Kidney (tissue), 14 donors: Measurements from ENCODE around the gene EHMT2. TPM values are rescaled to one million over a fixed set of nuclear protein-coding genes. Genes with fewer than 3 reads are reported as not detected.
"Not testable (repeated sequence)": the region's sequence is repeated elsewhere in the genome, so short reads cannot be mapped to it uniquely, and the experiment has no call there.

Source experiments
- DNase-seq, 5 donors: peaks; one replicate each; pipeline ENCODE4 v3.0.0-alpha.2; 2013 to 2020
- FAIRE-seq: peaks from 2 replicates; lab custom pipeline; 2012; peaks lifted over from hg19 to GRCh38; lab: Jason Lieb, UNC
- H3K27ac ChIP-seq, 2 donors: one replicate each; pipeline ENCODE4 v1.7.0; 2013; ENCODE audit warnings: low read depth in 2 of 2, low read length in 2 of 2, inconsistent platforms in 1 of 2
- H3K27me3 ChIP-seq: one replicate; pipeline ENCODE4 v1.7.1; 2013; ENCODE audit warnings: low read length, inconsistent platforms; ENCODE audit not compliant: control insufficient read depth, insufficient read depth
- H3K36me3 ChIP-seq, 3 donors: one replicate each; pipeline versions ENCODE4 v1.7.0 to v1.7.1; 2013; ENCODE audit warnings: low read length in 3 of 3, control low read depth in 1 of 3, inconsistent platforms in 1 of 3; ENCODE audit not compliant: insufficient read depth in 3 of 3, control insufficient read depth in 2 of 3
- H3K4me1 ChIP-seq, 3 donors: one replicate each; pipeline versions ENCODE4 v1.7.0 to v1.7.1; 2013; ENCODE audit warnings: low read length in 3 of 3, inconsistent platforms in 1 of 3, low read depth in 1 of 3; ENCODE audit not compliant: control insufficient read depth in 2 of 3, insufficient read depth in 2 of 3
- H3K4me3 ChIP-seq, 3 donors: one replicate each; pipeline versions ENCODE4 v1.7.0 to v1.8.1; 2013; ENCODE audit warnings: low read length in 3 of 3, control low read depth in 1 of 3, inconsistent platforms in 1 of 3
- H3K9ac ChIP-seq, 3 donors: one replicate each; pipeline versions ENCODE4 v1.7.0 to v1.7.1; 2013; ENCODE audit warnings: low read length in 3 of 3, control low read depth in 1 of 3, inconsistent platforms in 1 of 3
- H3K9me3 ChIP-seq, 3 donors: one replicate each; pipeline versions ENCODE4 v1.7.0 to v1.7.1; 2013; ENCODE audit warnings: low read length in 3 of 3, control low read depth in 1 of 3, inconsistent platforms in 1 of 3; ENCODE audit not compliant: control insufficient read depth in 2 of 3, insufficient read depth in 1 of 3
- intact Hi-C: fragments of 100-400 bp; cut with DNase I; formaldehyde crosslinking; loops from one replicate; pipeline ENCODE4 v1.11.1; 2022
- polyA plus RNA-seq: library from polyadenylated mRNA; stranded (reverse); fragments of 350-450 nt; fragmentation: Illumina TruSeq; extraction: RNeasy Lipid Tissue Mini Kit (QIAGEN cat#74804); gene quantifications from one replicate; pipeline ENCODE4 v1.2.3, GENCODE V29; 2014; ENCODE audit warnings: low read depth, low replicate concordance; ENCODE audit not compliant: insufficient read depth
- total RNA-seq: library from RNA; stranded (reverse); fragmentation: NEBNext Ultra II Directional; extraction: Animal tissue kit (Norgen Biotek cat#: 25700); gene quantifications from one replicate; pipeline ENCODE4 v1.2.1, GENCODE V29; 2021
- TF ChIP-seq, protein P1 (sequence below): IDR thresholded peaks from 3 replicates; pipeline ENCODE4 v1.5.1; 2012; ENCODE audit warnings: mild to moderate bottlenecking, moderate library complexity, borderline replicate concordance; ENCODE audit not compliant: insufficient read depth; ENCODE audit errors: extremely low read depth
- donor health status: control.
- donor health status: control.
- donor health status: control.
- donor health status: control.
- donor health status: control.
- donor health status: DM: yes; HTN: yes; CAD: no.
- donor health status: Normal renal cell carcinoma (clear cell type).

Gene EHMT2
- total and polyA plus RNA-seq, 2 donors from 2014 or later = 35.3 to 40.5 TPM

DNA sequence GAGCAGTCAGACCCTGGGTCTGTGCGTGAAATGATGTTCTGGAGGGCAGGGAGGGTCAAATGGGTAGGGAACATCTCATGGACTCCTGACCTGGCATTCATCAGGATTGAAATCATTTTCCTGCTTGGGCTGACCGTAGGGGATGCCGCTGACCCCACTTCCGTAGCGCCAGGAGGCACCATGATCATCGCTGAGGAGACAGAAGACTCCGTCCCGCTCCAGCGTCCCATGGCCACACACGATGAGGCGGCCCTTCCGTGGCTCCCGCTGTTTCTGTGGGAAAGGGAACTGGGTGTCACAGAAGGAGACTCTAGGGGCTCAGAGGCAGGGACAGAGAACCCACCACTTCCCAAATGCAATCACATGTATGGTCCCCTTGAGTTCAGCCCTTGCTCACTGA is 37.1 kb downstream of the EHMT2 start:
- H3K9ac ChIP-seq = no peak overlapping the region
- no peak for FAIRE-seq

DNA sequence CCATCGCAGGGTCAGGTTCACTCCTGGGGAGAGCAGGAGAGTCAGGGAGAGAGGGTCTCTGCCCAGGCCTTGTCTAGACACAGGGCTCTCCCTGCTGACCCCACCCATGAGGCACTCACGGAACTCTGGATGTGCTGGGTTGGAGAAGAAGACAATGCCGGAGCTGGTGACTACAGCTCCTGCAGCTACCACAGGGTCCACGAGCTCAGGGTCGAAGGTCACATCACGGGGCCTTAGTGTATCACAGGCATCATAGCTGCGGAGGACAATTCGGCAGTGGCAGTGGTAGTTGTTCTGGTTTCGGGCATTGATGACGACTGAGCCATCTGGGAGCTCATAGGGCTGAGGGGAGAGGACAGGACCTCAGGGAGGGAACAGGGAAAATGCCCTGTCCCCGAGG is 37.6 kb downstream of the EHMT2 start:
- no peak overlapping the region for H3K9ac ChIP-seq
- no peak overlapping the region for H3K27ac ChIP-seq
- TF ChIP-seq, protein P1, sequence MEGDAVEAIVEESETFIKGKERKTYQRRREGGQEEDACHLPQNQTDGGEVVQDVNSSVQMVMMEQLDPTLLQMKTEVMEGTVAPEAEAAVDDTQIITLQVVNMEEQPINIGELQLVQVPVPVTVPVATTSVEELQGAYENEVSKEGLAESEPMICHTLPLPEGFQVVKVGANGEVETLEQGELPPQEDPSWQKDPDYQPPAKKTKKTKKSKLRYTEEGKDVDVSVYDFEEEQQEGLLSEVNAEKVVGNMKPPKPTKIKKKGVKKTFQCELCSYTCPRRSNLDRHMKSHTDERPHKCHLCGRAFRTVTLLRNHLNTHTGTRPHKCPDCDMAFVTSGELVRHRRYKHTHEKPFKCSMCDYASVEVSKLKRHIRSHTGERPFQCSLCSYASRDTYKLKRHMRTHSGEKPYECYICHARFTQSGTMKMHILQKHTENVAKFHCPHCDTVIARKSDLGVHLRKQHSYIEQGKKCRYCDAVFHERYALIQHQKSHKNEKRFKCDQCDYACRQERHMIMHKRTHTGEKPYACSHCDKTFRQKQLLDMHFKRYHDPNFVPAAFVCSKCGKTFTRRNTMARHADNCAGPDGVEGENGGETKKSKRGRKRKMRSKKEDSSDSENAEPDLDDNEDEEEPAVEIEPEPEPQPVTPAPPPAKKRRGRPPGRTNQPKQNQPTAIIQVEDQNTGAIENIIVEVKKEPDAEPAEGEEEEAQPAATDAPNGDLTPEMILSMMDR = no peak
- H3K4me3 ChIP-seq = no peak overlapping the region
- peaks cover 0 to 8% (median 7%) of the 10 kb centered on the region in 3 donors for H3K4me1 ChIP-seq
- intact Hi-C loops = no loop called here
- DNase-seq = no peak
- H3K9me3 ChIP-seq = no peaks in the 10 kb centered on the region
- FAIRE-seq = no peak
- H3K36me3 ChIP-seq = peaks cover 0 to 15% (median 13%) of the 10 kb centered on the region in 3 donors
- no peaks in the 10 kb centered on the region for H3K27me3 ChIP-seq

More for the DNA sequence above, 37.1 kb downstream of the EHMT2 start:
- no peaks in the 10 kb centered on the region for H3K9me3 ChIP-seq
- H3K27me3 ChIP-seq = no peaks in the 10 kb centered on the region
- TF ChIP-seq, protein P1 = no peak
- intact Hi-C loops = no loop called here
- H3K36me3 ChIP-seq = peaks cover 0 to 15% (median 13%) of the 10 kb centered on the region in 3 donors
- H3K4me1 ChIP-seq = peaks cover 0 to 11% (median 7%) of the 10 kb centered on the region in 3 donors
- H3K4me3 ChIP-seq = no peak overlapping the region
- no peak overlapping the region for H3K27ac ChIP-seq
- DNase-seq = no peak

DNA sequence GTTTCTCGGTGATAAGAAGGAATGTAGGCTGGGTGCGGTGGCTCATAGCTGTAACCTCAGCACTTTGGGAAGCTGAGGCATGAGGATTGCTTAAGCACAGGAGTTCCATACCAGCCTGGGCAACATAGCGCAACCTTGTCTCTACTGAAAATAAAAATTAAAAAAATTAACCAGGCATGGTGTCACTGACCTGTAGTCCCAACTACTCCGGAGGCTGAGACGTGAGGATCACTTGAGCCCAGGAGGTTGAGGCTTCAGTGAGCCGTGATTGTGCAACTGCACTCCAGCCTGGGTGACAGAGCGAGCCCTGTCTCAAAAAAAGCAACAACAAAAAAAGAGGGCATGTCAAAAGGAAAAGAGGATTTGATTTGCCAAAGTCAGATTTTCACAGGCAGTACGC is 38.8 kb downstream of the EHMT2 start:
- DNase-seq (no peak), FAIRE-seq (no peak)
- intact Hi-C loops = no loop called here
- Histone ChIP-seq H3K4me1 (peaks cover 0 to 6% (median 0%) of the 10 kb centered on the region in 3 donors), H3K27ac (no peak overlapping the region), H3K9me3 (no peaks in the 10 kb centered on the region), H3K27me3 (no peaks in the 10 kb centered on the region), H3K36me3 (peaks cover 0 to 15% (median 13%) of the 10 kb centered on the region in 3 donors), H3K4me3 (no peak overlapping the region), H3K9ac (no peak overlapping the region)
- TF ChIP-seq, protein P1 = no peak

DNA sequence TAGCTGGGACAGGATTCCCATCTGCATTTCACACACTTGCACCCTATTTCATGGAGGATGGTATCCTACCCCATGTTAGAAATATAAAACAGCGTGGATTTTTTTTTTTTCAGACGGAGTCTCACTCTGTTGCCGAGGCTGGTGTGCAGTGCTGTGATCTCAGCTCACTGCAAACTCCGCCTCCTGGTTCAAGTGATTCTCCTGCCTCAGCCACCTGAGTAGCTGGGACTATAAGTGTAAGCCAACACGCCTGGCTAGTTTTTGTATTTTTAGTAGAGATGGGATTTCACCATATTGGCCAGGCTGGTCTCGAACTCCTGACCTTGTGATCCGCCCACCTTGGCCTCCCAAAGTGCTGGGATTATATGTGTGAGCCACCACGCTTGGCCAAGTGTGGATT is 39.7 kb downstream of the EHMT2 start:
- H3K36me3 ChIP-seq = peaks cover 0 to 15% (median 13%) of the 10 kb centered on the region in 3 donors
- H3K27ac ChIP-seq, intact Hi-C loops, H3K27me3 ChIP-seq, FAIRE-seq, DNase-seq, H3K9ac ChIP-seq, H3K4me3 ChIP-seq, H3K9me3 ChIP-seq, H3K4me1 ChIP-seq: not testable (repeated sequence)

DNA sequence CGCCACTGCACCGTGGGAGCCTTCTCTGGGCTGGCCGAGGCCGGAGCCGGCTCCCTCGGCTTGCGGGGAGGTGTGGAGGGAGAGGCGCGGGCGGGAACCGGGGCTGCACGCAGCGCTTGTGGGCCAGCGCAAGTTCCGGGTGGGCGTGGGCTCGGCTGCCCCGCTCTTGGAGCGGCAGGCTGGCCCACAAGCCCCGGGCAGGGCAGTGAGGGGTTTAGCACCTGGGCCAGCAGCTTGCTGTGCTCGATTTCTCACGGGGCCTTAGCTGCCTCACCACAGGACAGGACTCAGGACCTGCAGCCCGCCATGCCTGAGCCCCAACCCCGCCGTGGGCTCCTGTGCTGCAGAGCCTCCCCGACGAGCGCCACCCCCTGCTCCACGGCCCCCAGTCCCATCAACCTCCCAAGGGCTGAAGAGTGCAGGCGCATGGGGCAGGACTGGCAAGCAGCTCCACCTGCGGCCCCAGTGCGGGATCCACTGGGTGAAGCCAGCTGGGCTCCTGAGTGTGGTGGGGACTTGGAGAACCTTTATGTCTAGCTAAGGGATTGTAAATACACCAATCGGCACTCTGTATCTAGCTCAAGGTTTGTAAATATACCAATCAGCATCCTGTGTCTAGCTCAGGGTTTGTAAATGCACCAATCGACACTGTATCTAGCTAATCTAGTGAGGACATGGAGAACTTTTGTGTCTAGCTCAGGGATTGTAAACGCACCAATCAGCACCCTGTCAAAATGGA is 45.3 kb downstream of the EHMT2 start:
- H3K27me3 ChIP-seq, H3K9me3 ChIP-seq, H3K36me3 ChIP-seq, H3K4me3 ChIP-seq, H3K27ac ChIP-seq, FAIRE-seq, intact Hi-C loops, DNase-seq, H3K9ac ChIP-seq, H3K4me1 ChIP-seq: not testable (repeated sequence)
